ENCODE data around the gene CAPN3. TPM values are rescaled to one million over a fixed set of nuclear protein-coding genes. Genes with fewer than 3 reads are reported as not detected.
"Not testable (repeated sequence)": the region's sequence is repeated elsewhere in the genome, so short reads cannot be mapped to it uniquely, and the experiment has no call there.

CAPN3 gene
- not detected in 2 replicates for total RNA-seq (2014; rRNA removed; shearing (Covaris generic))

DNA sequence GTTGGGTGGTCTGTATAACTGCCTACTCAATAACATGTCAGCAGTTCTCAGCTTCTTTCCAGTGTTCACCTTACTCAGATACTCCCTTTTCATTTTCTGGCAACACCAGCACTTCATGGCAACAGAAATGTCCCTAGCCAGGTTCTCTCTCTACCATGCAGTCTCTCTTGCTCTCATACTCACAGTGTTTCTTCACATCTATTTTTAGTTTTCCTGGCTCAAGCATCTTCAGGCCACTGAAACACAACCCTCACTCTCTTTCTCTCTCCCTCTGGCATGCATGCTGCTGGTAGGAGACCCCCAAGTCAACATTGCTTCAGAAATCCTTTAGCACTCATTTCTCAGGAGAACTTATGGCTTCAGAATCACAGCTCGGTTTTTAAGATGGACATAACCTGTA lies at the start of gene CAPN3:
TSS of gene CAPN3 (plus strand) at position 253 of the 400 bp plus-strand sequence. CDS start 305 bp downstream, outside the sequence.
- DNase-seq (ENCODE audit: low spot score), result no peak

DNA sequence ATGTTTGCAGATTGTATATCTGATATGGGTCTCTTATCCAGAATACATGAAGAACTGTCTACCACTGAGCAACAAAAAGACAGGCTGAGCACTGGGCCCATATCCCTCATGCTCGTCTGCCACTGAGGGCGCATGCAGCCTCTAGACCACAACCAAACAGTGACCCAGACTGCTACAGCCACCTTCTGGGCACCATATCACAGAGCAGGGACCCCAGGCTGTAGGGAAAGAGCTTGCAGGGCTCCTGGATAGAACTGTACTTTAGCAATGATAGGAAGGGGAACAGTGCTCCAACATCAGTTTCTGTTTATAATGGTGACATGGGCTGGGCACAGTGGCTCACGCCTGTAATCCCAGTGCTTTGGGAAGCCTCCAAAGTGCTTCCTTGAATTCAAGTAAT lies 45.8 kb upstream of the CAPN3 start:
- peak; percentile 25 for DNase-seq (ENCODE audit: low spot score)

DNA sequence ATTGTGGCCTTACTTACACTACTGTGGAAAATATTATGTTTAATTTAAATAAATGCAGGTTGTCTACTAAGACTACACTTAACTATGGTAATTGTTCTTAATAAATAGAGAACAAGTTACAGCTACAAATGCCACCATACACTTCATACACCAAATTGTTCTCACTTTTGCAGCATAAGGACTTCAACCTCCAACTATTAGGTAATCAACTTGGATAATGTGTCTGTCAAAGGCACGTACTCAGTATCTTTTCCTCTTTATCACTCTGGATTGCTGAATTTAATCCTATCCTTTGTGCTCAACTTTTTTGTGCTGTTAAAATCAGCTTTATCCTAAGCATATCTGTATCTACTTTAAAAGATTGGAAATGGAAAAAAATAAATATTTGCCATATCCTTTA lies 44.5 kb upstream of the CAPN3 start:
- DNase-seq (ENCODE audit: low spot score), result no peak

DNA sequence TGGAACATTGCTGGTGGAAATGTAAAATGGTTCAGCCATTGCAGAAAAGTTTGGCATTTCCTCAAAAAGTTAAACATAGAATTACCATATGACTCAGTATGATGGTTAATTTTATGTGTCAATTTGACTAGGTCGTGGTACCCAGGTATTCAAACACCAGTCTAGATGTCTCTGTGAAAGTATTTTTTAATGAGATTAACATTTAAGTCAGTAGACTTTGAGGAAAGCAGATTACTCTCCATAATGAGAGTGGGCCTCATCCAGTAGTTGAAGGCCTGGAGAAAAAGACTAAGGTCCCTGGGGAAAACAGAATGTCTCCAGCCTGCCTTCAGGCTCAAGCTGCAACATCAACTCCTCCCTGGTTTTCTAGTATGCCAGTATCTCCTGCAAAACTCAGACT lies 43.8 kb upstream of the CAPN3 start:
- DNase-seq (ENCODE audit: low spot score), result no peak

DNA sequence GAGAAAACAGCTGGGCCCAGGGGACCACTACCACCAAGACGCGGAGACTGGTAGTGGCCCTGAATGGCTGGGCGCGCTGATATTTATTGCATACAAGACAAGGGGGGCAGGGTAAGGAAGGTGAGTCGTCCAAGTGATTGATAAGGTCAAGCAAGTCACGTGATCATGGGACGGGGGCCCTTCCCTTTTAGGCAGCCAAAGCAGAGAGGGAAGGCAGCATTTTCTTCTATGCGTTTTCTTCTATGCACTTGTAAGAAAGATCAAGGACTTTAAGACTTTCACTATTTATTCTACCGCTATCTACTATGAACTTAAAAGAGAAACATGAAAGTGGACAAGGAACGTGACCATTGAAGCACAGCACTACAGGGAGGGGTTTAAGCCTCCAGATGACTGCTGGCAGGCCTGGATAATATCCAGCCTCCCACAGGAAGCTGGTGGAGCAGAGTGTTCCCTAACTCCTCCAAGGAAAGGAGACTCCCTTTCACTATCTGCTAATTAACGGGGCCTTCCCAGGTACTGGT lies 43.0 kb upstream of the CAPN3 start:
- not testable (repeated sequence) for DNase-seq (ENCODE audit: low spot score)

DNA sequence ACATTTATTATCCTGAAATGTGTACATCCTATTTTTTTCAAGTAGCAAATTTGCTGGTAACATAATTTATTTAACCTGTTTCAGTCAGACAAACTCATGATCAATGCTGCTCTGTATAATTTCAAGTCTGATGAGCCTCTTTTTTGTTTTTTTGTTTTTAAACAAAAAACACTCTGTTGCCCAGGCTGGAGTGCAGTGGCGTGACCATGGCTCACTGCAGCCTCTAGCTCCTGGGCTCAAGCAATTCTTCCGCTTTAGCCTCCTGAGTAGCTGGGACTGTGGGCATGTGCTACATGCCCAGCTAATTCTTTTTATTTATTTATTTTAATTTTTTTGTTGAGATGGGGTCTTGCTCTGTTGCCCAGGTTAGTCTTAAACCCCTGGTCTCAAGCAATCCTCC lies 40.1 kb upstream of the CAPN3 start:
- DNase-seq (ENCODE audit: low spot score), result no peak

DNA sequence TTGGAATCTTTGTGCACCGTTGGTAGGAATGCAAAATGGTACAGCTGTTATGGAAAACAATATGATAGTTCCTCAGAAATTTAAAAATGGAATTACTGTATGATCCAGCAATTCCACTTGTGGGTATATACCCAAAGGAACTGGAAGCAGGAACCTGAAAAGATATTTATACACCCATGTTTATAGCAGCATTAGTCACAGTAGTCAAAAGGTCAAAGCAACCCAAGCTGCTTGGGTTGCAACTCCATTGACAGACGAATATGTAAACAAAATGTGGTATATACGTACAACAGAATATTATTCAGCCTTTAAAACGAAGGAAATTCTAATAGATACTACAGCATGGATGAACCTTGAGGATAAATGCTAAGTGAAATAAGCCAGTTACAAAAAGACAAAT lies 35.0 kb upstream of the CAPN3 start:
- DNase-seq (ENCODE audit: low spot score), result no peak

DNA sequence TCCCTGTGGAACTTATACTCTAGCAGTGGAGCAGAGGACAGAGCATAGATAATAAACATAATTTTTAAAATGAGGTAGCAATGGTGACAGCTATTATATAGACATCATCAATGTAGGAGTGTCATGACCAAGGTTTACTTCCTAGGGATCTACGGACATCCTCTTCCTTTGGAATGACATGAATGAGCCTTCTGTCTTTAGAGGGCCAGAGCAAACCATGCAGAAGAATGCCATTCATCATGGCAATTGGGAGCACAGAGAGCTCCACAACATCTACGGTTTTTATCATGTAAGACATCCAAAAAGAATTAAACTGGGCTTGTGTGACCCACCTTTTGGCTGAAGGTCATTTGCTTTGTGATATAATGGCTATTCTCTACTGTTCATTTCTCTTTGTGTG lies 30.1 kb upstream of the CAPN3 start:
- DNase-seq (ENCODE audit: low spot score), result no peak

DNA sequence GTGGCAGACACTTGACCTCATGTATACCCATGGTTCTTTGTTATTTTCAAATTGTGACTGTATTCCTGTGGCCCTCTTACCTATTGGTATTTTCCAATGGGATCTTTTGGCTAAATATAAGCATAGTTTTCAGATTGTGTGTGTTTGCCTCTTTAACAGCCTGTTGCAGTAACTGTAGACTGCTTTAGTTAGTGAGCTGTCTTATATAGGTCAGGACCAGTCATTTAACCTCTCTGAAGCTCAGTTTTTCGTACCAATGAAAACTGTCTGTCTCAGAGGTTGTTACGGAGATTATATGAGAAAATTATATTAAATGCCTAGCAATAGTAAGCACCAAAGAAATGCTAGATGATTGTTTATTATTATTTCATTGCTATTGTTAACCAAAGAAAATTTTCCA lies 29.3 kb upstream of the CAPN3 start:
- DNase-seq (ENCODE audit: low spot score), result no peak

DNA sequence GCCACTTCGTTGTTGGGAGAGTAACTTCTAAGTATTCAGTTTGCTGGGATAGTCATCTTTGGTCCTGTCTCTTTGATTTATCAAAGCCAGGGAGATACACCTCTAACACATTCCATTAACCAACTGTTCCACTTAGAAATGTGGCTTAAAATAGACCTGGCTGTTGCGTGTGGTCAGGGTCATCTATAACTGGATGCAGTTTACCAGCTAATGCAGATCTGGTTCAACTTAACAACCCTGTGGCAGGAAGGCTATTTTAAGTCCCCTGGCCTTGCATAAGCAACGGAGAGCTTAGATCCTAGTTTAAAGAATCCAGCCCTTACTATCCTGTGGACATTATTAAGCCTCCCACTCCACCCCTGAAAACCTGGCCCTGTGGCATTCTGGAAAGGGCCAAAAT lies 28.1 kb upstream of the CAPN3 start:
- DNase-seq (ENCODE audit: low spot score), result no peak

DNA sequence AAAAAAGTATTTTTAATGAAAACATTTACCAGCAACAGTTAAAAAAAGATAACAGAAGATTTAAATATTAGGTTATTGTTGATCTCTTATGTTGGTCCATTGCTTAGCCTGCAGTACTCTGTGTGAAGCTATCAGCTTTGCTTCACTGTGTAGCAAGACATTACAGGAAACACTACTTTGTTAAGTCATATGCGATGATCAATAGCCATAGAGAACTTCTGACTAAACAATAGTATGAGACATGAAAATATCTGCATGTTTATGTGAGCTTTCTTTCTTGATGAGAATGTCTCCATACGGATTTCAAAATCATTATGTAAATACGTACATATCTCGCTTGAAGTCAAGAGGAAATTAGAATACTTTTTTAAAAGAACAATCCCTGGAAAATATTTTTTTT lies 27.0 kb upstream of the CAPN3 start:
- DNase-seq (ENCODE audit: low spot score), result no peak

DNA sequence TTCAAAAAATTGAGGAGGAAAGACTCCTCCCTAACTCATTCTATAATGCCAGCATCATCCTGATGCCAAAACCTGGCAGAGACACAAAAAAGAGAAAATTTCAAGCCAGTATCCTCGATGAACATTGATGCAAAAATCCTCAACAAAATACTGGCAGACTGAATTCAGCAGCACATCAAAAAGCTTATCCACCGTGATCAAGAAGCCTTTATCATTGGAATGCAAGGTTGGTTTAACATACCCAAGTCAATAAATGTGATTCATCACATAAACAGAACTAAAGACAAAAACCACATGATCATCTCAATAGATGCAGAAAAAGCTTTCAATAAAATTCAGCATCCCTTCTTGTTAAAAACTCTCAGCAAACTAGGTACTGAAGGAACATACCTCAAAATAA lies 24.2 kb upstream of the CAPN3 start:
- no peak for DNase-seq (ENCODE audit: low spot score)

DNA sequence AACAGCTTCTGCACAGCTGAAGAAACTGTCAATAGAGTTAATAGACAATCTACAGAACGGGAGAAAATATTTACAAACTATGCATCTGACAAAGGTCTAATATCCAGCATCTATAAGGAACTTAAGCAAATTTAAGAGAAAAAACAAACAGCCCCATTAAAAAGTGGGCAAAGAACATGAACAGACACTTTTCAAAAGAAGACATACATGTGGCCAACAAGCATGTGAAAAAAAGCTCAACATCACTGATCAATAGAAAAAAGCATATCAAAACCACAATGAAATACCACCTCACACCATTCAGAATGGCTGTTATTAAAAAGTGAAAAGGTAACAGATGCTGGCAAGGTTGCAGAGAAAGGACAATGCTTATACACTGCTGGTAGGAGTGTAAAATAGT lies 22.7 kb upstream of the CAPN3 start:
- not testable (repeated sequence) for DNase-seq (ENCODE audit: low spot score)

DNA sequence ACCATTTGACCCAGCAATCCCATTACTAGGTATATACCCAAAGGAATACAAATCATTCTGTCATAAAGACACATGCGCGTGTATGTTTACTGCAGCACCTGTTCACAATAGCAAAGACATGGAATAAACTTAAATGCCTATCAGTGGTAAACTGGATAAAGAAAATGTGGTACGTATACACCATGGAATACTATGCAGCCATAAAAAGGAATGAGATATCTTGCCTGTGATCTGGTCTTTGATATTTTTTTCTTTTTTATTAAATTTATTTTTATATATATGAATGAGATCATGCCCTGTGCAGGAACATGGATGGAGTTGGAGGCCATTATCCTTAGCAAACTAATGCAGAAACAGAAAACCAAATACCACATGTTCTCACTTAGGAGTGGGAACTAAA lies 22.2 kb upstream of the CAPN3 start:
- DNase-seq (ENCODE audit: low spot score), result not testable (repeated sequence)

DNA sequence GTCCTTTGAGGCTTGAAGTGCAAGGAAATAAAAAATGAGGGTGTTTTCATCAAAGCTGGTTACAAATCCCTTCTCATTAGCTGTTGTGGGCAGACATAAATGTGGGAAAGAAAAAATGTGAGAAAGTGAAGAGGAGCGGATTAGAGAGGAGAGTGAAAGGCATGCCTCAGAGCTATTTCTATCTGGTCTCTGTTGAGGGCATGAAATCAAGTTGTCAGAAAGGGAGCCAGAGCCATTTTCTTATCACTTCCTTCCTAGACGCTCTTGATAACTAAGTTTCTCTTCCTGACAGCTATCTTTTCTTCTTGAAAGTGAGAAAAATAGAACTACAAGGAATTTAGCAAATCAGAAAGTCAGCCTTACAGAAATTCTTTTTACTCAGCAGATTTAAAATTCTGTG lies 20.8 kb upstream of the CAPN3 start:
- no peak for DNase-seq (ENCODE audit: low spot score)

DNA sequence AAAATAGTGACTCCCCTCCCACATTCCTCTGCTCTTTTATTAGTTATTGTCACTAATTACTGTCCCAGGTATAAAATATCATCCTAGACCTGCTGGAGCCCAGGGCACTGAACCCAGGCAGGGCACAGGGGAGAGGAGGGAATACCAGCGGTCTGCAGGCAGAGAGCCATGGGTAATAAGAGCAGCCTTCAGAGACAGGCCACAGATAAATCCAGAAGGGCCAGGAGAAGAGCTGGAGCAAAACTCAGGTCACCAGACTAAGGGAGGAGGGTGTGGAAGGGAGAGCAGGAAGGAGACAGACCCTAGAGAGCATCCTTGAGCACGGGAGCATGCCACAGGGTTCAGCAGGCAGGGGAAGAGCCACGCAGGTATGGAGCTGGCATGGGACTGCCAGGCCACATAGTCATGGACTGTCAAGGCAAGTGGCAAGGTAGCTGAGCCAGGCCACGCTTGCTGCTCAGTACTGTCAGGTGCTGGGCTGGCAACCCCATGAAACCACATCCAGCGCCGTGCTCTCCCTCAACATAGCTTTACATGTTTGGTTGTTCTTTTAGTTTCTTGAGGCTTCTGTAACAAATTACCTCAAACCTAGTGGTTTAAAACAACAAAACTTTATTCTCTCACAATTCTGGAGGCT lies 15.6 kb upstream of the CAPN3 start:
- DNase-seq (ENCODE audit: low spot score), result no peak

DNA sequence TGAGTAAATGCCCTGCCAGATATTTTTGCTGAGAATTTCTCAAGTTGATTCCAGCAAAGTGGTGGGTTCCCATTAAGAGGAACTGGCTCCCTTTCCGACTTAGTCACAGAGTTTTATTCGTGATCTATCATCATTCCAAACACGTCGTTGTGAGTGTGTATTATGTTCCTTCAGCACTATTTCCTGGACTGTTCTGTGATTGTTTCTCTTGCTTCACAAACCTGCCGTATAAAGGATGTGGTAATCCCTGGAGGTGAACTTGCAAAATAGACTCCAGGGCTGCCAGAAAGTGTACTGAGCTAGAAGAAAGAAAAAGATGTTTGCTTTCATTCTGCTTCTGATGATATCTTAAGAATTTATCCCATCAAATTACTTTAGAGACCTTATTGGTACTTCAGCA lies 14.5 kb upstream of the CAPN3 start:
- no peak for DNase-seq (ENCODE audit: low spot score)

DNA sequence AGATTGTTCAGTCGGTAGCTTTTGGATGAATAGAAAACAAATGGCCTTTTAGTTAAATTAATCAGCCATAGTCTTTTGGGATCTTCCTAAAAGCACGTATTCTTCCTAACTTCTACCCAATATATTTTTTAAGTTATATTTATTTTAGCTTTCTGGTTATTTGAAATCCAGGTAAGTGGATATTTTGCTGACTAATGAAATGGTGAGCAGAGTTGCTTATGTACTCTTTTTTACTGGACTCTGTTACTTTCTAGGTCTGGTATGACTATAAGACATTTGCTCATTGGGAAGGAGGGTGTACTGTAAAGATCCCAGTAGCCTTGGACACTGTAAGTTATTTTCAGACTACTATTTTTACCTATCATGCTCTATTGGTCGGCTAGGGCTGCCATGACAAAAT lies 13.8 kb upstream of the CAPN3 start:
- DNase-seq (ENCODE audit: low spot score), result no peak

DNA sequence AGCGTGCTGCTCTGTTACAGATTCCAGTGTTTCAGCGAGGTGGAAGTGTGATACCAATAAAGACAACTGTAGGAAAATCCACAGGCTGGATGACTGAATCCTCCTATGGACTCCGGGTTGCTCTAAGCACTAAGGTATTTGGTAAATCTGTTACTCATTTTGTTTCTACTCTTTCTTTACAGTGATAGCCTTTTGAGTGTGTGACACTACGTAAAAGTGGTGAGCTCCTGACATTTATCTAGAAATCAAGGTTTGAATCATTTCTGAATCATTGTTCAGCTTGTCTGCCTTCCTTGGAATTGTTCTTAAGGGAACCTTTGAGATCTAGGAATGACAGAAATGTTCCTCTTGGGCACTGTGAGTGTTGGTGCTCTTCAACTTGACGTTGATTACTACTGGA lies 11.2 kb upstream of the CAPN3 start:
- DNase-seq (ENCODE audit: low spot score), result no peak

DNA sequence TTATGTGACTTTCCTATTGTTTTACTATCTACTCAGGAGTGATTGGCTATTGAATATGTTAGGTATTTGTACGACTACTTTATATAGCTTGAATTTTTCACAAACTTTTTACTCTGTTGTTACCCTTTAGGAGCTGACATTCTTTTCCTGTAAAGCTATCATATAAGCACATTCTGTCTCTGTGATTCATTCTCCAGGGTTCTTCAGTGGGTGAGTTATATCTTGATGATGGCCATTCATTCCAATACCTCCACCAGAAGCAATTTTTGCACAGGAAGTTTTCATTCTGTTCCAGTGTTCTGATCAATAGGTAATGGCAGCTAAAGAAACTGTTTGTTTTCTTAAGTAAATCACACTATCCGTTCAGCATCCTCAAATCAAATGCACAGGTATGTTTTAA lies 10.1 kb upstream of the CAPN3 start:
- no peak for DNase-seq (ENCODE audit: low spot score)

DNA sequence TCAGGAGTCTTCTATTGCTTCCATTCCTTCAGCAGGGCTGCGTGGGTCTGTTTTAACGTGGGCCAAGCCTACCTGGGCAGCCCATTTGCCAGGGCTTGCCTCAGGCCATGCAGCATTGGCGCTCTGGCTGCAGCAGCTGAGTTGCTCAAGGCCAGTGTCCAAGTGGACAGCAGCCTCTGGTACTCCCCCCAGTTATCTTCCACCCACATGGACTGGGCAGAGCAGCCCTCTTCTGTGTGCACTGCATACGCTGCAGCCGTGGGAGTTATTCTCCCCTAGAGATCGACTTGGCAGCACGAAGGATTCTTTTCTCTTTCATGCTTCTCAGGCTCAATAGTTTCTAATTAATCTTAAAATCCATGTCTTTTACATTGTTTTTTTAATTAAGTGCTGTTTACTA lies 6.9 kb upstream of the CAPN3 start:
- DNase-seq (ENCODE audit: low spot score), result no peak

DNA sequence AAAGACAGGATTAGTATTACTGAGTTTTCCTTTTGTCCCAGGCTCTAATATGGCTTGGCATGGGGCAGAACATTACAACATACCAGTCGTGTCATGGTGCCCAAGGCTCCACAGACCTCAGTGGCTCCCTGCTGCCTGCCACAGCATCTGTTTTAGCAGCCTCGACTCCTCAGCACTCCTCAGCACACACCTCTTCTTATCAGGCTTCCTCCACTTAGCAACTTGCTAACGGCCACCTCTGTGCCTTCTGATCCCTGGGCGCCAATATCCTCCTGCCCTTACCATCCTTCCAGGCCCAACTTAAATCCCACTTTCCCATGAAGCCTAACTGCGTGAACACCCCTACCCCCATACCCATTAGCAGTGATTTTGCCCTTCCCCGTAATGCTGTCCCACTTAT lies 6.2 kb upstream of the CAPN3 start:
- no peak for DNase-seq (ENCODE audit: low spot score)

DNA sequence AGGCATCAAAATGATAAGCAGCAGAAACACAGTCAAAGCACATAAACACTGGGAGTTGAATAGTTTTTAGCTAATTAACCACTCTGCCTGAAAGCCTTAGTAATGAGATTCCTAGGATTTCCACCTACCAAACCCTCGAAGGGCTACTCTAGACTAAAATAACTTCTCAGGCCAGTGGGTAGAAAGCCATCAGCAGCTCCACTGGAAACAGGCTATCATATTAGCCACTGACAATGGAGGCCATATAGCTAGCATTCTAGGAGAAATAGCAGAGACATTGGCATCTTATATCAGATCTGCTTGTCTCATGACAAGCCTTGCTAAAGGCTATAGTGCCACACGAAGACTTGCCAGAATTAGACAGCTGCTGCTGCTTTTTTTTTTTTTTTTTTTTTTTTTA lies 4.5 kb upstream of the CAPN3 start:
- no peak for DNase-seq (ENCODE audit: low spot score)

DNA sequence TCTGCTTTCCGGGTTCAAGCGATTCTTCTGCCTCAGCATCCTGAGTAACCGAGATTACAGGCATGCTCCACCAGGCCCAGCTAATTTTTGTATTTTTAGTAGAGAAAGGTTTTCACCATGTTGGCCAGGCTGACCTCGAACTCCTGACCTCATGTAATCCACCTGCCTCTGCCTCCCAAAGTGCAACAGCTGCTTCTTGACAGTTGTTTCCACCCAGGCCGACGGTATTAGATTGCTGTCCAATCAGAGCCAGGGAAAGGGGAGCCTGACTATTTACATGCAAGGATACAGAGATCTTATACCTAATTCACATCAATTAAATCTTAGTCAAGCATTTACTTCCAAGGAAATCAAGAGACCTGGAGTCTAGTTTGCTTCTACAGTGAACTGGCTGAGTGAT lies 4.0 kb upstream of the CAPN3 start:
- DNase-seq (ENCODE audit: low spot score), result no peak

All from HT-29 (cell line).